HepG2 (cell line): Measurements from ENCODE around the gene SND1. TPM values are rescaled to one million over a fixed set of nuclear protein-coding genes. Genes with fewer than 3 reads are reported as not detected.

Experiments
- EED ChIP-seq: sonication (generic); formaldehyde crosslinking; IDR thresholded peaks from 2 replicates; pipeline ENCODE4 v1.5.0; 2020; ENCODE audit warnings: mild to moderate bottlenecking, missing genetic modification reagents
- GFI1 ChIP-seq: sonication (generic); formaldehyde crosslinking; IDR thresholded peaks from 2 replicates; pipeline ENCODE4 v1.5.0; 2020; ENCODE audit warnings: missing genetic modification reagents, mild to moderate bottlenecking, borderline replicate concordance
- JDP2 ChIP-seq: sonication (generic); formaldehyde crosslinking; IDR thresholded peaks from 2 replicates; pipeline ENCODE4 v1.8.1; 2022; ENCODE audit warnings: missing genetic modification reagents, borderline replicate concordance
- KLF15 ChIP-seq: sonication (generic); formaldehyde crosslinking; IDR thresholded peaks from 2 replicates; pipeline ENCODE4 v1.8.1; 2023; ENCODE audit warnings: borderline replicate concordance, mild to moderate bottlenecking, inconsistent platforms, missing genetic modification reagents, mixed read lengths
- MAZ ChIP-seq, 2 experiments: sonication (generic) in 1 of 2; formaldehyde crosslinking in 1 of 2; IDR thresholded peaks; 2 replicates each; pipeline versions ENCODE4 v1.5.0 to v1.6.1; 2012 to 2020; ENCODE audit warnings: low read depth in 2 of 2, mild to moderate bottlenecking in 2 of 2, borderline replicate concordance in 1 of 2, improper control_type of control experiment in 1 of 2, low read length in 1 of 2, missing genetic modification reagents in 1 of 2, moderate library complexity in 1 of 2
- NFYC ChIP-seq: IDR thresholded peaks from 2 replicates; pipeline ENCODE4 v1.6.1; 2016; ENCODE audit warnings: missing genetic modification reagents, missing compliant biosample characterization
- NKX3-1 ChIP-seq: sonication (generic); formaldehyde crosslinking; IDR thresholded peaks from 2 replicates; pipeline ENCODE4 v1.5.0; 2020; ENCODE audit warnings: missing genetic modification reagents
- NR2F6 ChIP-seq, 2 experiments: IDR thresholded peaks; 2 replicates each; pipeline ENCODE4 v1.6.1; 2016; ENCODE audit warnings: antibody characterized with exemption in 1 of 2, mild to moderate bottlenecking in 1 of 2
- PAF1 ChIP-seq: IDR thresholded peaks from 2 replicates; pipeline ENCODE4 v1.6.1; 2016; ENCODE audit warnings: missing genetic modification reagents, missing compliant biosample characterization
- RFXAP ChIP-seq: sonication (generic); formaldehyde crosslinking; IDR thresholded peaks from 2 replicates; pipeline ENCODE4 v1.4.0; 2020; ENCODE audit warnings: missing genetic modification reagents, borderline replicate concordance
- ZBTB3 ChIP-seq: sonication (generic); formaldehyde crosslinking; IDR thresholded peaks from 2 replicates; pipeline ENCODE4 v1.4.0; 2020; ENCODE audit warnings: low read depth, mild to moderate bottlenecking, moderate library complexity, missing genetic modification reagents, borderline replicate concordance
- ZNF558 ChIP-seq: sonication (generic); formaldehyde crosslinking; IDR thresholded peaks from 2 replicates; pipeline ENCODE4 v1.9.0; 2022; ENCODE audit warnings: mild to moderate bottlenecking, missing genetic modification reagents, borderline replicate concordance
- ZNF564 ChIP-seq: sonication (generic); formaldehyde crosslinking; IDR thresholded peaks from 2 replicates; pipeline ENCODE4 v1.8.1; 2023; ENCODE audit warnings: mild to moderate bottlenecking, missing genetic modification reagents
- ZNF609 ChIP-seq: sonication (generic); formaldehyde crosslinking; IDR thresholded peaks from 2 replicates; pipeline ENCODE4 v1.4.0; 2020; ENCODE audit warnings: mild to moderate bottlenecking, missing genetic modification reagents, borderline replicate concordance
- ZNF766 ChIP-seq: sonication (generic); formaldehyde crosslinking; IDR thresholded peaks from 2 replicates; pipeline ENCODE4 v1.5.0; 2020; ENCODE audit warnings: missing genetic modification reagents, borderline replicate concordance
- ZNF816 ChIP-seq: sonication (generic); formaldehyde crosslinking; IDR thresholded peaks from 2 replicates; pipeline ENCODE4 v1.8.0; 2022; ENCODE audit warnings: missing genetic modification reagents, mild to moderate bottlenecking, borderline replicate concordance
- polyA plus RNA-seq, 8 experiments: library from polyadenylated mRNA; depleted of rRNA in 3 of 8; stranded (reverse) in 7 of 8; unstranded in 1 of 8; fragments of >200 nt; fragmentation: Illumina TruSeq in 4 of 8; extraction: Trizol in 4 of 8; gene quantifications; 2 replicates each; pipeline versions ENCODE4 v1.2.1 to v1.2.3, GENCODE V29; 2011 to 2016; ENCODE audit warnings: low read depth in 4 of 8, missing spikeins in 1 of 8, mixed read lengths in 1 of 8; ENCODE audit not compliant: insufficient read depth in 1 of 8
- total RNA-seq, 5 experiments: library from RNA; depleted of rRNA; stranded (reverse); fragments of >200 nt; fragmentation: Illumina TruSeq; extraction: Trizol; gene quantifications; 2 replicates each; pipeline ENCODE4 v1.2.3, GENCODE V29; 2016; ENCODE audit warnings: low read depth in 1 of 5
- TF ChIP-seq, protein P1 (sequence below): sonication (generic); formaldehyde crosslinking; IDR thresholded peaks from 2 replicates; pipeline ENCODE4 v1.9.0; 2021; ENCODE audit warnings: missing genetic modification reagents, borderline replicate concordance

SND1 gene
- total and polyA plus RNA-seq, 2 of the 13 experiments (the other 11 are each of a cell fraction or from before 2014, with no cell fraction given): 110 to 182 TPM

- 0 out of 2 replicates have a peak, but pooled peaks have one; percentile 59 for TF ChIP-seq ZNF816 (CRISPR knock-in tag)
- TF ChIP-seq ZNF558 (CRISPR knock-in tag): no peak
- TF ChIP-seq EED: peak; percentile 83; the same call in 1 of the 2 replicates
- no peak for TF ChIP-seq MAZ (IDR thresholded peaks at IDR 0.05; ENCODE audit: borderline replicate concordance, low read depth, low read length)
- 0 out of 2 replicates have a peak, but pooled peaks have one; percentile 47 for TF ChIP-seq MAZ (CRISPR knock-in tag; IDR thresholded peaks at IDR 0.05; ENCODE audit: low read depth)
- TF ChIP-seq, protein P1, sequence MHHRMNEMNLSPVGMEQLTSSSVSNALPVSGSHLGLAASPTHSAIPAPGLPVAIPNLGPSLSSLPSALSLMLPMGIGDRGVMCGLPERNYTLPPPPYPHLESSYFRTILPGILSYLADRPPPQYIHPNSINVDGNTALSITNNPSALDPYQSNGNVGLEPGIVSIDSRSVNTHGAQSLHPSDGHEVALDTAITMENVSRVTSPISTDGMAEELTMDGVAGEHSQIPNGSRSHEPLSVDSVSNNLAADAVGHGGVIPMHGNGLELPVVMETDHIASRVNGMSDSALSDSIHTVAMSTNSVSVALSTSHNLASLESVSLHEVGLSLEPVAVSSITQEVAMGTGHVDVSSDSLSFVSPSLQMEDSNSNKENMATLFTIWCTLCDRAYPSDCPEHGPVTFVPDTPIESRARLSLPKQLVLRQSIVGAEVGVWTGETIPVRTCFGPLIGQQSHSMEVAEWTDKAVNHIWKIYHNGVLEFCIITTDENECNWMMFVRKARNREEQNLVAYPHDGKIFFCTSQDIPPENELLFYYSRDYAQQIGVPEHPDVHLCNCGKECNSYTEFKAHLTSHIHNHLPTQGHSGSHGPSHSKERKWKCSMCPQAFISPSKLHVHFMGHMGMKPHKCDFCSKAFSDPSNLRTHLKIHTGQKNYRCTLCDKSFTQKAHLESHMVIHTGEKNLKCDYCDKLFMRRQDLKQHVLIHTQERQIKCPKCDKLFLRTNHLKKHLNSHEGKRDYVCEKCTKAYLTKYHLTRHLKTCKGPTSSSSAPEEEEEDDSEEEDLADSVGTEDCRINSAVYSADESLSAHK (CRISPR knock-in tag): no peak
- TF ChIP-seq ZNF609 (CRISPR knock-in tag): peak; percentile 74; the same call in 1 of the 2 replicates
- 0 out of 2 replicates have a peak, but pooled peaks have one; percentile 75 for TF ChIP-seq ZBTB3 (CRISPR knock-in tag)
- TF ChIP-seq ZNF564: peak; percentile 85
- TF ChIP-seq NKX3-1 (CRISPR knock-in tag): no peak
- no peak for TF ChIP-seq JDP2 (CRISPR knock-in tag)
- TF ChIP-seq RFXAP (CRISPR knock-in tag): peak; percentile 70; the same call in 1 of the 2 replicates
- peak; percentile 42; the same call in 1 of the 2 replicates for TF ChIP-seq NFYC
- peak; percentile 62; the same call in 1 of the 2 replicates for TF ChIP-seq GFI1 (CRISPR knock-in tag)
- peak; percentile 83 for TF ChIP-seq PAF1
- no peak for TF ChIP-seq ZNF766 (CRISPR knock-in tag)
- peak; percentile 66 for TF ChIP-seq NR2F6 (IDR thresholded peaks at IDR 0.05)
- peak; percentile 90 for TF ChIP-seq NR2F6 (CRISPR knock-in tag; IDR thresholded peaks at IDR 0.05)
- TF ChIP-seq KLF15 (CRISPR knock-in tag): no peak; the same call in 1 of the 2 replicates
Measured at GRCh38 chr7:128103498-128104107, 451.6 kb downstream of the SND1 start (continued).
